SK-N-MC (cell line): ENCODE results near the gene RASSF8.

ENCODE experiments used
- EZH2 ChIP-seq: fragments of 200-600 bp; sonication (generic); IDR thresholded peaks from one replicate; pipeline ENCODE4 v1.6.1; 2017; ENCODE audit warnings: antibody characterized with exemption
- POLR2AphosphoS5 ChIP-seq: IDR thresholded peaks from 2 replicates; pipeline ENCODE4 v1.6.1; 2012; ENCODE audit warnings: mild to moderate bottlenecking, low read depth, low read length, borderline replicate concordance

DNA sequence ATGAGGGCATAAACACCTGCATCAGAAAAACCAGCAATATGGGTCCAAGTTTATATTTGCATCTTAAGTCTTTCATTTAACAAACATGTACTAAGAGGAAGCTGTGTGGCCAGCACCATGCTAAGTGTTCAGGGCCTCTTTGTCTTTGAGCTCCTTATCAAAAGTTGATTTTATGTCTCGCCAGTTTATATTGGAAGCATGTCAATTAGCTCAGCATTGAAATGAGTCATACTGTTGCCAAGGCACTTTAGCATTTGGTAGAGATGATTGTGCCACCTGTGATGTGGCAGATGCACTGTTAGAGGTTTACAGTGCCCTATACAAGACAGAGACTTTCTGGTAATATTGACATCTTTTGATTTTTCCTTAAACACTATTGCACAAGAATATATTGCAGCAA is 97.9 kb downstream of the RASSF8 start:
- TF ChIP-seq POLR2AphosphoS5 = no peak
- no peak for TF ChIP-seq EZH2
